Left forelimb (tissue), 1 donor: ENCODE data around the gene MYBL2.
"Not testable (repeated sequence)": the region's sequence is repeated elsewhere in the genome, so short reads cannot be mapped to it uniquely, and the experiment has no call there.

ENCODE experiments used
- DNase-seq: peaks from one replicate; pipeline ENCODE4 v3.0.0-alpha.2; 2018; ENCODE audit warnings: low spot score

MYBL2 gene

GRCh38 chr20:43752051-43752360, 85.1 kb downstream of the MYBL2 start:
- DNase-seq: no peak

GRCh38 chr20:43752561-43753301, 85.8 kb downstream of the MYBL2 start:
- DNase-seq: no peak

GRCh38 chr20:43755390-43755789, 88.5 kb downstream of the MYBL2 start:
- no peak for DNase-seq

GRCh38 chr20:43755851-43756250, 88.9 kb downstream of the MYBL2 start:
- DNase-seq: no peak

- not testable (repeated sequence) for DNase-seq
Observed at GRCh38 chr20:43757888-43758287, 91.0 kb downstream of the MYBL2 start.

GRCh38 chr20:43761386-43762340, 94.7 kb downstream of the MYBL2 start:
- no peak for DNase-seq

GRCh38 chr20:43762911-43763310, 96.0 kb downstream of the MYBL2 start:
- no peak for DNase-seq

GRCh38 chr20:43765916-43766315, 99.0 kb downstream of the MYBL2 start:
- no peak for DNase-seq
